ENCODE measurements around the gene RAB28. TPM values are rescaled to one million over a fixed set of nuclear protein-coding genes. Genes with fewer than 3 reads are reported as not detected.

RAB28 gene
- total and polyA plus RNA-seq, 7 donors = 5.1 to 9.0 (median 6.3) TPM

GRCh38 chr4:13454786-13455185 lies 29.4 kb downstream of the RAB28 start:
- Histone ChIP-seq H3K4me3 (no peak overlapping the region), H3K27me3 (ENCODE audit: insufficient read depth in 3 of 3, low read length in 2 of 3) (no peaks in the 10 kb centered on the region), H3K36me3 (ENCODE audit: insufficient read depth in 1 of 2, low read depth in 1 of 2) (peaks cover 0 to under 1% of the 10 kb centered on the region in 2 donors), H3K9me3 (no peaks in the 10 kb centered on the region), H3K27ac (no peak overlapping the region), H3K4me1 (no peaks in the 10 kb centered on the region)
- intact Hi-C loops (cut with DNase I) = no loop called here
- TF ChIP-seq CTCF (IDR thresholded peaks at IDR 0.05) = no peak
- no peak for DNase-seq
- 95 to 100% (median 100%) methylated on average over 1 of the region's 1 CpG for WGBS, 3 donors
- no peak for ATAC-seq

- no peaks in the 10 kb centered on the region for H3K9me3 ChIP-seq
- no peaks in the 10 kb centered on the region for H3K27me3 ChIP-seq (ENCODE audit: insufficient read depth in 3 of 3, low read length in 2 of 3)
- 95 to 100% (median 97%) methylated on average over 1 of the region's 1 CpG for WGBS, 3 donors
- H3K4me1 ChIP-seq = no peaks in the 10 kb centered on the region
- no peak overlapping the region for H3K27ac ChIP-seq
- ATAC-seq (no peak), DNase-seq (no peak)
- H3K4me3 ChIP-seq = no peak overlapping the region
- TF ChIP-seq CTCF (IDR thresholded peaks at IDR 0.05) = no peak
- no peaks in the 10 kb centered on the region for H3K36me3 ChIP-seq (ENCODE audit: insufficient read depth in 1 of 2, low read depth in 1 of 2)
- intact Hi-C loops (cut with DNase I) = no loop called here
These were observed 31.1 kb downstream of the RAB28 start for GRCh38 chr4:13452927-13453579.

GRCh38 chr4:13449590-13449989 lies 34.5 kb downstream of the RAB28 start:
- Histone ChIP-seq H3K36me3 (ENCODE audit: insufficient read depth in 1 of 2, low read depth in 1 of 2) (no peaks in the 10 kb centered on the region), H3K4me1 (no peaks in the 10 kb centered on the region), H3K4me3 (no peak overlapping the region), H3K27me3 (ENCODE audit: insufficient read depth in 3 of 3, low read length in 2 of 3) (no peaks in the 10 kb centered on the region), H3K9me3 (no peaks in the 10 kb centered on the region), H3K27ac (no peak overlapping the region)
- ATAC-seq (no peak), DNase-seq (no peak)
- 75 to 85% (median 81%) methylated on average over 2 of the region's 2 CpGs for WGBS, 3 donors
- intact Hi-C loops (cut with DNase I) = no loop called here
- no peak for TF ChIP-seq CTCF (IDR thresholded peaks at IDR 0.05)

GRCh38 chr4:13445841-13446790 lies 38.0 kb downstream of the RAB28 start:
- 82 to 83% (median 82%) methylated on average over 22 of the region's 22 CpGs for WGBS, 3 donors
- ATAC-seq (no peak), DNase-seq (no peak)
- TF ChIP-seq CTCF (IDR thresholded peaks at IDR 0.05) = no peak
- intact Hi-C loops (cut with DNase I) = no loop called here
- Histone ChIP-seq H3K9me3 (no peaks in the 10 kb centered on the region), H3K4me3 (no peak overlapping the region), H3K4me1 (no peaks in the 10 kb centered on the region), H3K36me3 (ENCODE audit: insufficient read depth in 1 of 2, low read depth in 1 of 2) (no peaks in the 10 kb centered on the region), H3K27me3 (ENCODE audit: insufficient read depth in 3 of 3, low read length in 2 of 3) (no peaks in the 10 kb centered on the region), H3K27ac (no peak overlapping the region)

Data from psoas muscle (tissue), 8 donors.